ENCODE measurements around the gene GSS.

GSS gene

GRCh38 chr20:34955231-34956040 lies at the start of gene GSS, which contains the start of gene MYH7B:
GSS (minus strand) TSS chr20:34955806; CDS start chr20:34951852, 3,954 bp downstream.
MYH7B (plus strand) TSS chr20:34955868; CDS start chr20:34978006, 22,138 bp downstream.
- DNase-seq (ENCODE audit: low spot score): peak; percentile 92

- DNase-seq (ENCODE audit: low spot score): no peak
Measured at GRCh38 chr20:35004749-35005462, 49.3 kb upstream of the GSS start.

DNA sequence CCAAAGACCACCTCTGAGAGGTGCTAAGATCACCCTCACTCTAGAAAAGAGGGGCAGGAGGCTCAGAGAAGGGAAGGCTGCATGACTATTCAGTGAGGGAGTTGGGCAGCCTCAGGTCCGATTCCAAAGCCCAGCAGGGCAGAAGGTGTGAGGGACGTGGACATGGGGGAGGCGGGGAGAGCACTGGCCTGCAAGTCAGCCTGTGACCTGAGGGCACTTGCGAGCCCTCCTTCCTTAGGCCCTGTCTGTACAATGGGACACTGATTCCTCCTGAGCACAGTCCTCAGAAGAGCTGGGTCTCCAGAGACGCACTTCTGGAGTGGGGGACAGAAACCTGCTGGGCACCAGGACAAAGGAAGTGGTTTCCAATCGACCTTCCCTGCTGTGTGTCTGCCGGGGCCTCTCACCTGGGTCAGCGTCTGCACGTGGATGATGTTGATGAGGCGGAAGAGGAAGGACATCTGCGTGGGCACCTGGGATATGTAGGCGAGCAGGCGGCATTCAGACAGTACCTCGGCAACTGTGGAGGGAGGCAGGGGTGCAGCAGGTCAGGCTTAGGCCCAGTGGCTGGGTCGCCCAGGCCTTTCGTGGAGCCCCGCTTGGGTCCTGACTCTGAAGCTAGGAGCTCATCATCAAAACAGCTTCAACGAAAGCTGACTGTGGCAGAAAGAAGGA lies 48.6 kb upstream of the GSS start:
- DNase-seq (ENCODE audit: low spot score): no peak

DNA sequence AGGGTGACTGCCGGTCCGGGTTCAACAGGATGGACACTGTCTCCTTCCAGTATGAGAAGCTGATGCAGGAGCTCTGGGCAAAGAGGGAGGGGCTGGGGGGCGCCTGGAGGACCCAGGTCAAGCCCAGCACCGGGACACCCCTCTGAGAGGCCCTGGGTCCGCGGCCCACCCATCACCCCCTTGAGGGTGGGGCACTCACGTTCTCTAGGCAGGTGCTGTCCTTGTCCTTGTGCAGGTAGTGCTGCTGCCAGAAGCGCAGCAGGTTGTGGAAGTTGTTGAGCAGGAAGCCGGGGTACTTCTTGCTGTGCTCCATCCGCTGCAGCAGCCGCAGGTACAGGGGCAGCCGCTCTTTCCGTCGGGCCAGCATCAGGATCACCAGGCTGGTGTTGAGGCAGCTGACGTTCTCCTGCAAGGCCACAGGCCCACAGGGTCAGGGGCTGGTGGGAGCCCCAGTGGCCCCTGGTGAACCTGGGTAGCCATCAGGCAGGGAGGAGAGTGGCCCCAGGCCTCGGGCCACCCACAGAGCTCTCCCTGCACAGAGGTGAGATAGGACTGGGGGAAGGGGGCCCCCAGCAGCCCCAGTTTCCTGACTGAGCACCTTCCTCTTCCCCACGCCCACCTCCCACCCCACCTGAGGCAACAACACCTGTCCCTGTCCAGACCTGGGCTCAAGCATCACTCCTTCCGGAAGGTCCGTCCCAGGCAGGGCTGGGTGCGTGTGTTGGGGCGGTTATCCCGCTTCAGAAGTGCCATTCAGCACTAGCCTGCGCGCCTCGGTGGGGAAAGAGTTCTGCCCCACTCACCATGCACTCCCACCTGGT lies 47.8 kb upstream of the GSS start:
- DNase-seq (ENCODE audit: low spot score): no peak

DNA sequence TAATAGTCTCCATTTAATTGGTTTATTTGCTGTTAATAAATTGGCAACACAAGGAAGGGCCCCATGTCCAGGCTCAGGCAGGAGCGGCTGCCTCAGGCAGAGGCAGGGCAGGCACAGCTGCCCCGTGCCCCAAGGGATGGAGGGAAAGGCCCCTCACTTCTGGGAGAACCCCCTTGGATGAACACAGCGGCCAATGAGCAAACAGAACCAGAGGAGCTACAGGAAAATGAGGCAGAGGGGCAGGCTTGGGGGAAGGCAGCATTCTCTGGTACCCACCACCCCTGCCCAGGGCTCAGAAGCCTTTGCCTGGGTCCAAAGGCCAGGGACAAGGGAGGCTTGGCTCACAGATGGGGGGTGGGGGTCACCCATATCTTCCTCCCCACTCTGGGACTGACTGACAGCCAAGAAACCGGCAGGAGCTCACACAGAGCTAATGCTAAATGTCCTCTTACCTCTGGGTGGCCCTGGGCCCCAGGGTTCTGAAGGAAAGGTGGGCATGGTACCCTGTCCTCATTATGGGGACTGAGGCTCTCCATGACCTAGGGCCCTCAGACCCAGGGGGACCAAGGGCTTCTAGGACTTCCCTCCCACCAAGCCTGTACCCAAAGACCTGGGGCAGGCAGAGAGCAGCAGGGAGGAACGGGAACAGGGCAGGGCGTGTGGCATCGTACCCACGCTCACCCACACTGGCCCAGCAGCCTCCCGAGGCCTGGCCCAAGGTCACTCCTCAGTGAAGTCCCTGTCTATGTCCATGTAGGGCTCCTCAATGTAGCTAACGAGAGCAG lies 47.0 kb upstream of the GSS start:
- no peak for DNase-seq (ENCODE audit: low spot score)

GRCh38 chr20:35001596-35002362 lies 46.2 kb upstream of the GSS start:
- DNase-seq (ENCODE audit: low spot score): no peak

DNA sequence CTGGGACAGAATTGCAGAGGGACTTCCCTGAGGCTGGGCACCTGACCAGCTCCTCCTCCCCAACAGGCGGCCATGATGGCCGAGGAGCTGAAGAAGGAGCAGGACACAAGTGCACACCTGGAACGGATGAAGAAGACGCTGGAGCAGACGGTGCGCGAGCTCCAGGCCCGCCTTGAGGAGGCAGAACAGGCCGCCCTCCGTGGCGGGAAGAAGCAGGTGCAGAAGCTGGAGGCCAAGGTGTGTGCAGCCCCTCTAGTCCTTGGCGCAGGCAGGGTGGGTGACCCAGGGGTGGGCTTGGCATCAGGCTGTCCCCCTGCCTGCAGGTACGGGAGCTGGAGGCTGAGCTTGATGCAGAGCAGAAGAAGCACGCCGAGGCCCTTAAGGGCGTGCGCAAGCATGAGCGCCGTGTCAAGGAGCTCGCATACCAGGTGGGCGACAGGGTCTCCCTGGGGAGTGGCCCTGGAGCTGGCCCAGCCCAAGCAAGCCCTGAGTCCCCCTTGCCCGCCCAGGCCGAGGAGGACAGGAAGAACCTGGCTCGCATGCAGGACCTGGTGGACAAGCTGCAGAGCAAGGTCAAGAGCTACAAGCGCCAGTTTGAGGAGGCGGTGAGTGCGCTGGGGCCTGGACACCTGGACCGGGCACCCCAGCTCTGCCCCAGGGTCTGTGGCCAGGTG lies 45.5 kb upstream of the GSS start:
- DNase-seq (ENCODE audit: low spot score): no peak

- no peak for DNase-seq (ENCODE audit: low spot score)
Measured at GRCh38 chr20:35000311-35000921, 44.8 kb upstream of the GSS start.

- DNase-seq (ENCODE audit: low spot score): no peak
Measured at GRCh38 chr20:34999782-35000181, 44.2 kb upstream of the GSS start.

DNA sequence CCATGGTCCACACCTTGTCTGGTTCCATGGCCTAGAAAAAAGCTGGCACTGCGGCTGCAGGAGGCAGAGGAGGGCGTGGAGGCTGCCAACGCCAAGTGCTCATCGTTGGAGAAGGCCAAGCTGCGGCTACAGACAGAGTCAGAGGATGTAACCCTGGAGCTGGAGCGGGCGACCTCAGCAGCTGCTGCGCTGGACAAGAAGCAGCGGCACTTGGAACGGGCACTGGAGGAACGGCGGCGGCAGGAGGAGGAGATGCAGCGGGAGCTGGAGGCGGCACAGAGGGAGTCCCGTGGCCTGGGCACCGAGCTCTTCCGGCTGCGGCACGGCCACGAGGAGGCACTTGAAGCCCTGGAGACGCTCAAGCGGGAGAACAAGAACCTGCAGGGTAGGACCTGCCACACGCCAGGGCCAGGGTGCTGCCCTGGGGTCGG lies 43.4 kb upstream of the GSS start:
- no peak for DNase-seq (ENCODE audit: low spot score)

GRCh38 chr20:34998331-34998950 lies 42.8 kb upstream of the GSS start:
- DNase-seq (ENCODE audit: low spot score): no peak

GRCh38 chr20:34997774-34998173 lies 42.2 kb upstream of the GSS start:
- DNase-seq (ENCODE audit: low spot score): no peak

DNA sequence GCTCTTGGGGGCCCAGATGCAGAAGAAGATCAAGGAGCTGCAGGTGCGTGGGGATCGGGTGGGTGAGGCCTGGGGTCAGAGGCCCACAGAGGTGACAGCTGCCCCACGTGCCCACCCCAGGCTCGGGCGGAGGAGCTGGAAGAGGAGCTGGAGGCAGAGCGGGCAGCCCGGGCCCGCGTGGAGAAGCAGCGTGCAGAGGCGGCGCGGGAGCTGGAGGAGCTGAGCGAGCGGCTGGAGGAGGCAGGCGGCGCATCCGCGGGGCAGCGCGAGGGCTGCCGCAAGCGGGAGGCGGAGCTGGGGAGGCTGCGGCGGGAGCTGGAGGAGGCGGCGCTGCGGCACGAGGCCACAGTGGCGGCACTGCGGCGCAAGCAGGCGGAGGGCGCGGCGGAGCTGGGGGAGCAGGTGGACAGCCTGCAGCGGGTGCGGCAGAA lies 41.5 kb upstream of the GSS start:
- DNase-seq (ENCODE audit: low spot score): no peak

DNA sequence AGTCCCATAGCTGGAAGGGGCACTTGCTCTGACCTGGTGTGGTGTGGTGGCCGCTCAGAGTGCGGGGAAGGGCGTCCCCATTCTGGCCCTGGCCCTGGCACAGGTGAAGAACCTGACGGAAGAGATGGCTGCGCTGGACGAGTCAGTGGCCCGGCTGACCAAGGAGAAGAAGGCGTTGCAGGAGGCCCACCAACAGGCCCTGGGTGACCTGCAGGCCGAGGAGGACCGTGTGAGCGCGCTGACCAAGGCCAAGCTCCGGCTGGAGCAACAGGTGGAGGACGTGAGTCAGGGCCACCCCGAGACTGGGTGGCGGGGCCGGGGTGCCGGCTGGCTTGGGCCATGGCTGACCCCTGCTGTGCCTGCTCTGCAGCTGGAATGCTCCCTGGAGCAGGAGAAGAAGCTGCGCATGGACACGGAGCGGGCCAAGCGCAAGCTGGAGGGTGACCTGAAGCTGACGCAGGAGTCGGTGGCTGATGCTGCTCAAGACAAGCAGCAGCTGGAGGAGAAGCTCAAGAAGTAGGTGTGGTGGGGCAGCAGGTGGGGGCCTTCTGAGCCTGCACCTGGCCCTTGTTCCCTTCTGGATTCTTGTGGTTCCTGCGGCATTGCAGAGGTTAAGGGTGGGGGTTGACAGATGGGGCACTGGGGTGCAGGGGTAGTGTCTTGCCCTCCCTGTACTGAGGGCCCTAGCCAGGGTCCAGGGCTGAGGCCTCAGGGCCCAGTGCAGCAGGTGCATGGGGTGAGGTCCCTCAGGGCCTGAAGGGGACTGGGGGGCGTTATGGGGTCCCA lies 40.8 kb upstream of the GSS start:
- no peak for DNase-seq (ENCODE audit: low spot score)

DNA sequence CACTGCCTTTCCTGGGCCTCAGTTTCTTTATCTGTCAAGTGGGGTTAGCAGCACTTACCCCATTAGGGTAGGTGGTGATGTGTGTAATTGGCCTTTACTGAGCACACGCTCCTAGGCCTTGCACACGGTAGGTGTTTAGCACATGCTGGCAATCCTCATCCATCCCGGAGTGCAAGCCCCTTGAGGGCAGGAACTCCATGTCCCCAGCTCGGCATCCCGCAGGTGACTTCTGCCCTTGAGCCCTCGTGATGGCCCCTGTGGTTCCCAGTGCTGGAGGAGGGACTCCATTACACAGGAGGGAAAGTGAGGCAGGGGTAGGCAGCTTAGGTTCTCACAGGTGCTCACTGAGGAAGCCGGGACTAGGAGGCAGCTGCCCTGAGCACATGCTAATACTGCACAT lies 40.1 kb upstream of the GSS start:
- no peak for DNase-seq (ENCODE audit: low spot score)

GRCh38 chr20:34995192-34995591 lies 39.6 kb upstream of the GSS start:
- no peak for DNase-seq (ENCODE audit: low spot score)

DNA sequence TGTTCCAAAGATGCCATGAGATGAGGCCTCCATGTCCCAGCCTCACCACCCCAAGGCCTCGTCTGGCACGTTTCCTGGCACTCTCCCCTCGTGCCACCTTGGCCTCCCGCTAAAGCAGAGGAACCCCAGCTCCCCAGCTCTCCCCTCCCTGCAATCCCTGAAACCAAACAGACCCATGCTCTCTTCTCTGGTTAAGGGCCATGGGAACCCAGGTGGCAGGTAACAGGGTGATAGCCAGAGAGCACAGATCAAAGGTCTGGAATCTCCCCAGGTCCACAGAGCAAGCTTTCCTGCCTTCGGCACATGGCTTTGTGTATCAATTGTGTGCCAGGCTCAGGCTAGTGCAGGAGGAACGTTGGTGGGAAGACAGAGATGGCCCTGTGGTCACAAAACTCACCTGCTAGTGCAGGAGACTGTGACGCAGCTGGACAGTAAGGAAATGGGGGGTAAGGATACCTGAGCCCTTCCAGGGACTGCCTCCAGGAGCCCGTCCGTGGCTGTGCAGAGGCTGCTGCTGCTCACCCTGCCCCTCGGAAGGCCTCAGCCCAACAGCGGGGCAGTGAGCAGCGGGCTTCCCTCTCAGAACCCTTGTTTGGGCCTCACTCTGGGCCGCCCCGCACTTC lies 39.0 kb upstream of the GSS start:
- DNase-seq (ENCODE audit: low spot score): no peak
